ENCODE data around the gene MOCS3. TPM values are rescaled to one million over a fixed set of nuclear protein-coding genes. Genes with fewer than 3 reads are reported as not detected.

MOCS3 gene
- total and polyA plus RNA-seq, 10 of the 15 experiments (the other 5 are each of a cell fraction or from before 2014, with no cell fraction given) = 0.87 to 5.9 (median 3.6) TPM

- in situ Hi-C loops (cut with MboI) (no loop called here), intact Hi-C loops (cut with micrococcal nuclease; ENCODE audit: unreplicated experiment) (no loop called here)
- SMC1A ChIA-PET (ENCODE audit: uncharacterized antibody, unreplicated experiment) = no interaction called here
- WGBS (ENCODE audit: insufficient coverage, insufficient replicate concordance, low lambda C conversion rate, missing lambda C conversion rate) = 47% methylated on average over 9 of the region's 9 CpGs
- Histone ChIP-seq H3K4me2 (ENCODE audit: control insufficient read depth, insufficient read depth) (no peak overlapping the region), H3K9me3 (replicated peaks; ENCODE audit: control insufficient read depth, insufficient read depth, low read length) (no peaks in the 10 kb centered on the region), H3K27ac (ENCODE audit: control insufficient read depth, insufficient read depth) (no peak overlapping the region), H3K36me3 (ENCODE audit: control insufficient read depth in 2 of 2, insufficient read depth in 2 of 2, low read length in 1 of 2) (no peaks in the 10 kb centered on the region), H3K4me3 (no peak overlapping the region), H3K9ac (ENCODE audit: control insufficient read depth, insufficient read depth, low read length) (no peak overlapping the region), H3K79me2 (ENCODE audit: control insufficient read depth, insufficient read depth, low read length) (no peaks in the 10 kb centered on the region), H2AFZ (ENCODE audit: control insufficient read depth, low read depth, low read length) (no peak overlapping the region), H4K20me1 (ENCODE audit: control insufficient read depth, insufficient read depth) (no peaks in the 10 kb centered on the region), H3K4me1 (ENCODE audit: control insufficient read depth, insufficient read depth, low read length) (no peaks in the 10 kb centered on the region), H3K27me3 (replicated peaks in 1 of 2; ENCODE audit: control insufficient read depth in 2 of 2, insufficient read depth in 2 of 2, low read length in 1 of 2) (peaks cover 0 to under 1% of the 10 kb centered on the region in 2 experiments; a peak in 2 of 4 replicates)
- RAD21 ChIA-PET (ENCODE audit: unreplicated experiment) = interaction anchor here (1.3 kb wide), 1 partner anchor 199 kb away, joined by 3 read pairs; no protein-coding TSS in a partner anchor
- ATAC-seq (no peak), DNase-seq (ENCODE audit: low read depth, low spot score) (no peak), FAIRE-seq (no peak)
- BruUV-seq (replicated peaks) = no TSS peak
- POLR2A ChIA-PET = no interaction called here
- no peak for TF ChIP-seq ZZZ3 (IDR thresholded peaks at IDR 0.05; ENCODE audit: control insufficient read depth, insufficient read length, low read depth)
- TF ChIP-seq RUNX3 (IDR thresholded peaks at IDR 0.05; ENCODE audit: low read length) = no peak
- no peak for TF ChIP-seq SREBF1 (IDR thresholded peaks at IDR 0.05; ENCODE audit: low read length)
- TF ChIP-seq CBX5 (IDR thresholded peaks at IDR 0.05; ENCODE audit: low read depth) = no peak
- TF ChIP-seq DPF2 (IDR thresholded peaks at IDR 0.05) = no peak
- no peak for TF ChIP-seq GATAD2B (conservative IDR thresholded peaks at IDR 0.05; ENCODE audit: low read depth)
- TF ChIP-seq HCFC1 (IDR thresholded peaks at IDR 0.05; ENCODE audit: low read length) = no peak
- TF ChIP-seq BCL11A (IDR thresholded peaks at IDR 0.05; ENCODE audit: low read depth, low read length) = no peak
- CTCF ChIA-PET = interaction anchor here (1.7 to 14.7 kb wide), 3 partner anchors 12 to 314 kb away, joined by 8 to 177 read pairs (median 8); partner anchors contain the start of gene BCAS4
Observed at GRCh38 chr20:50993876-50994275, 35.3 kb downstream of the MOCS3 start.

GRCh38 chr20:50995506-50995905, 36.9 kb downstream of the MOCS3 start:
- 30% methylated on average over 4 of the region's 5 CpGs for WGBS (ENCODE audit: insufficient coverage, insufficient replicate concordance, low lambda C conversion rate, missing lambda C conversion rate)
- Histone ChIP-seq H3K4me3 (no peak overlapping the region), H3K4me2 (ENCODE audit: control insufficient read depth, insufficient read depth) (no peak overlapping the region), H4K20me1 (ENCODE audit: control insufficient read depth, insufficient read depth) (no peaks in the 10 kb centered on the region), H3K4me1 (ENCODE audit: control insufficient read depth, insufficient read depth, low read length) (no peaks in the 10 kb centered on the region), H3K79me2 (ENCODE audit: control insufficient read depth, insufficient read depth, low read length) (no peaks in the 10 kb centered on the region), H3K27ac (ENCODE audit: control insufficient read depth, insufficient read depth) (no peak overlapping the region), H3K36me3 (ENCODE audit: control insufficient read depth in 2 of 2, insufficient read depth in 2 of 2, low read length in 1 of 2) (no peaks in the 10 kb centered on the region), H3K9ac (ENCODE audit: control insufficient read depth, insufficient read depth, low read length) (no peak overlapping the region), H3K9me3 (replicated peaks; ENCODE audit: control insufficient read depth, insufficient read depth, low read length) (no peaks in the 10 kb centered on the region), H2AFZ (ENCODE audit: control insufficient read depth, low read depth, low read length) (no peak overlapping the region), H3K27me3 (replicated peaks in 1 of 2; ENCODE audit: control insufficient read depth in 2 of 2, insufficient read depth in 2 of 2, low read length in 1 of 2) (peaks cover 0 to 2% of the 10 kb centered on the region in 2 experiments; a peak in 2 of 4 replicates)
- POLR2A ChIA-PET = no interaction called here
- ATAC-seq (no peak), FAIRE-seq (no peak), DNase-seq (ENCODE audit: low read depth, low spot score) (no peak)
- in situ Hi-C loops (cut with MboI) (no loop called here), intact Hi-C loops (cut with micrococcal nuclease; ENCODE audit: unreplicated experiment) (no loop called here)
- SMC1A ChIA-PET (ENCODE audit: uncharacterized antibody, unreplicated experiment) = interaction anchor here (2.3 kb wide), 1 partner anchor 8 kb away, joined by 8 read pairs; no protein-coding TSS in a partner anchor
- CTCF ChIA-PET = interaction anchor here (3.2 kb wide), 1 partner anchor 8 kb away, joined by 20 read pairs; no protein-coding TSS in a partner anchor
- BruUV-seq (replicated peaks) = no TSS peak
- RAD21 ChIA-PET (ENCODE audit: unreplicated experiment) = interaction anchor here (0.5 kb wide), 1 partner anchor 8 kb away, joined by 6 read pairs; no protein-coding TSS in a partner anchor
- no peak for TF ChIP-seq MYB (IDR thresholded peaks at IDR 0.05; ENCODE audit: borderline replicate concordance, low read depth, low read length)
- no peak for TF ChIP-seq ATF3 (IDR thresholded peaks at IDR 0.05; ENCODE audit: borderline replicate concordance, extremely low read depth, low read depth, low read length)
- TF ChIP-seq ZNF24 (IDR thresholded peaks at IDR 0.05) = no peak
- TF ChIP-seq BHLHE40 (IDR thresholded peaks at IDR 0.05; ENCODE audit: borderline replicate concordance in 1 of 2, low read depth in 2 of 2, low read length in 1 of 2) = no peak
- no peak for TF ChIP-seq TAF1 (IDR thresholded peaks at IDR 0.05; ENCODE audit: borderline replicate concordance, low read depth, low read length)
- no peak for TF ChIP-seq SMARCA5 (IDR thresholded peaks at IDR 0.05)
- TF ChIP-seq PRDM15 (CRISPR knock-in tag; IDR thresholded peaks at IDR 0.05) = no peak
- TF ChIP-seq IKZF1 (conservative IDR thresholded peaks at IDR 0.05) = no peak
